ENCODE measurements around the gene KRT73.

GRCh38 chr12:52613384-52614030 lies 4.9 kb downstream of the KRT73 start:
- no peak for TF ChIP-seq POLR2A (IDR thresholded peaks at IDR 0.05)
- TF ChIP-seq, protein P1, sequence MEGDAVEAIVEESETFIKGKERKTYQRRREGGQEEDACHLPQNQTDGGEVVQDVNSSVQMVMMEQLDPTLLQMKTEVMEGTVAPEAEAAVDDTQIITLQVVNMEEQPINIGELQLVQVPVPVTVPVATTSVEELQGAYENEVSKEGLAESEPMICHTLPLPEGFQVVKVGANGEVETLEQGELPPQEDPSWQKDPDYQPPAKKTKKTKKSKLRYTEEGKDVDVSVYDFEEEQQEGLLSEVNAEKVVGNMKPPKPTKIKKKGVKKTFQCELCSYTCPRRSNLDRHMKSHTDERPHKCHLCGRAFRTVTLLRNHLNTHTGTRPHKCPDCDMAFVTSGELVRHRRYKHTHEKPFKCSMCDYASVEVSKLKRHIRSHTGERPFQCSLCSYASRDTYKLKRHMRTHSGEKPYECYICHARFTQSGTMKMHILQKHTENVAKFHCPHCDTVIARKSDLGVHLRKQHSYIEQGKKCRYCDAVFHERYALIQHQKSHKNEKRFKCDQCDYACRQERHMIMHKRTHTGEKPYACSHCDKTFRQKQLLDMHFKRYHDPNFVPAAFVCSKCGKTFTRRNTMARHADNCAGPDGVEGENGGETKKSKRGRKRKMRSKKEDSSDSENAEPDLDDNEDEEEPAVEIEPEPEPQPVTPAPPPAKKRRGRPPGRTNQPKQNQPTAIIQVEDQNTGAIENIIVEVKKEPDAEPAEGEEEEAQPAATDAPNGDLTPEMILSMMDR (IDR thresholded peaks at IDR 0.05): no peak
